Stimulated activated CD4-positive, alpha-beta T cell treated with anti-CD3 and anti-CD28 coated beads, Interleukin-1b, Interleukin-23, amount 100 ng/mL, for 4 hours (primary cell): ENCODE measurements around the gene WWTR1.

Experiments
- DNase-seq, 2 donors: peaks; one replicate each; pipeline ENCODE4 v3.0.0-alpha.2; 2020; ENCODE audit warnings: low read depth in 2 of 2

Gene WWTR1

DNA sequence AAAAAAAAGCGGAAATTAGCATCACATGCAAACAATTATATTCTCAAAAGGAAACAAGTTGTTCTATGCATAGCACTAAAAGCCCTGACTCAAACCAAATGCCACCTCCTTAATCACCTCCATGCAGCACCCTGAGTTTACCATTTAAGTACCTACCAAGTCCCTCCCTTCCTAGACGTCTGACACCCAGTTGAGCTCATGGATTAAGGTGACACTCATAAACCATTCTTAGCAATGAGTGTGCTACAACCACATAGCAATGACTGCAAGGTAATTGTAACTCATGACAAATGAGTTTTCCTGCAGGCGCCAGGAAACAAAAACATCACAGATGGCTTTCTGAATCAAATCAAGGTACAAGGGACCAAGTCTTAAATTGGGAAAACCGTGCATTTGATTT lies 32.0 kb downstream of the WWTR1 start:
- DNase-seq = no peak

DNA sequence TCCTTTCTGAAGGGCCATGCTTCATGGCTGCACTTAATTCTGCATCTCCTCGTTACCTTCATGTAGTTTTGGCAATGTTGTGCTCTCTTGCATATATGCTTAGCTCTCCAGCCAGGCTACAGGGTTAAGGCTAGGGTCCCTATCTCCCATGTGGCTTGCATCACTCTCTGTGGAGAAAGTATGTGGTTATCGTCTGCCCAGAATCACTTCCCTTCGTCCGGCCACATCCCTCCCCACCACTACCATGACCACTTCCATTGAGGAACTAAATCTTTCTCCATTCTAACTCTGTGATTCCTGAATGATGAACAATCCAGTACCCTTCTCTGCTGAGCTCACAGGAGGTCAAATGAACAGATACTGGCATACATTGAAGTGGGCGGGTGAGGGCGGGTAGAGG lies 34.0 kb downstream of the WWTR1 start:
- no peak for DNase-seq

GRCh38 chr3:149621218-149622005 lies 36.4 kb downstream of the WWTR1 start:
- no peak for DNase-seq

- no peak for DNase-seq
Measured at GRCh38 chr3:149620291-149621020, 37.4 kb downstream of the WWTR1 start.

- no peak for DNase-seq
Measured at GRCh38 chr3:149619136-149619535, 38.7 kb downstream of the WWTR1 start.

DNA sequence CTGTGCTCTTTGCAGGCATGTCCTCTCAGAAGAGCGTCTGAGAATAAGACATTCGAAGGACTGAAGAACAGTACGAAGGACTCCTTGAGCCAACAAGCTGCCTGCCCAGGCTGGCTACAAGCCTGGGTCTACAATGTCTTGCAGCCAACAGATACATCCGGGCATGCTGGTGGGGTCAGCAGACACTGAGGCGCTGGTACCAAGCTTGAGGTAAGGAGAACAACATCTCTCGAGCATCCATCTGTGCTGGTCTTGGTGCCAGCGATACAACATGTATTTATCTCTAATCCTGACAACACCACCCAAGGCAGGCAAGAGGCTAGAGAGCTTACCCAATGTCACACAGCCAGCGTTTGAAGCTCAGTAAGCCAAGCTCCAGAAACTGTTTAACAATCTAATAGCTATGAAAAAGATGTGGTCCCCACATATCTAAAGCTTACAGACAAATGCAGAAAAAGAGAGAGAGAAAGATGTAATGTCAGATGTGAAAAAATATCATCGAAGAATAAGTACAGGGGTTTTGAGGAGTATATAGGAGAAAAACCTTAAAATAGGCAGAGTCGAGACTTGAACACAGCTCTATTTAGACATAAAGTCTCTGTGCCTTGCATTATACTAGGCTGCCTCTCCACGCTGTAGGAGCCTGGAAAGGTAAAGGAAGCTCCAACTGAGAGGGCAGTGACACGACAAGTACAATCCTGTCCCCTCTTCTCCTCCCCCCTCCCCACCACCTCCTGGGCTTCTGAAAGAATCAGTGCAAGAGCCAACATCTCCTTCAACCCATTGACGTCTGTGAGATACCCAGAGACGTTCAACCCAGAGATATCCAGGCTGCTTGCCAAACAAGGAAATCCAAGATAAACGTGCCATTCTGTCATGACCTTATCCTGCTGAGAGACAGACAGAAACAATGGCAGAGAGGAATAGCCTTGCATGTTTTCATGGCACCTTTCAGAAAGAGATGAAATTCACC lies 39.4 kb downstream of the WWTR1 start:
- DNase-seq = no peak

- no peak for DNase-seq
Measured at GRCh38 chr3:149615731-149616221, 42.0 kb downstream of the WWTR1 start.

DNA sequence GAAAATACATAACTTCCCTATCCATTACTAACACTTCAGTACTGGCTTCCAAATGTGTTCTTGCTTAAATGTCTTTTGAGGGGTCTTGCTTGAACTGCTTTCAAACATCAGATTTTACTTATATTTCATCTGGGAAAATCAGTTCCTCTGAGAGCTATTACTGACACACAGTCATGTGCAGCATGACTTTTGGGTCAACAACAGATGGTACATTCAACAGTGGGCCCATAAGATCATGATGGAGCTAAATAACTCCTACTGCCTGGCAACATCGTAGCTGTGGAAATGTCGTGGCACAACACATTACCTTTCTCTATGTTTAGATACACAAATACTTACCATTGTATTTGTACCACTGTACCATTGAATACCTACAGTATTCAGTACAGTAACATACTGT lies 43.8 kb downstream of the WWTR1 start:
- no peak for DNase-seq

GRCh38 chr3:149612456-149612855 lies 45.4 kb downstream of the WWTR1 start:
- DNase-seq = no peak

DNA sequence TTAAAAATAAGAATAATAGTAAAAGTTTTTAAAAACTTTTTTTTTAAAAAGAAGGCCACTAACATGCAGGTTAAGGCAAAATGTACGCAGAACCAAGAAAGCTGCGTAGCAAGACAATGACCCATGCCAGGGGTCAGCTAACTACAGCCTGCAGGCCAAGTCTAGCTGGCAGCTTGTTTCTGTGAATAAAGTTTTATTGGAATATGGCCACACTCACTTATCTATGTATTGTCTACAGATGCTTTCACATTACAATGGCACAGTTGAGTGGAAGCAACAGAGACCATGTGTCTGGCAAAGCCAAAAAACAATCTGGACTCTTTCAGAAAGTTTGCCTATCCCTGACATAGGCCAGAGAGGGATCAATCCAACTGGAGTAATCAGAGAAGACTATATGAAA lies 46.7 kb downstream of the WWTR1 start:
- no peak for DNase-seq

DNA sequence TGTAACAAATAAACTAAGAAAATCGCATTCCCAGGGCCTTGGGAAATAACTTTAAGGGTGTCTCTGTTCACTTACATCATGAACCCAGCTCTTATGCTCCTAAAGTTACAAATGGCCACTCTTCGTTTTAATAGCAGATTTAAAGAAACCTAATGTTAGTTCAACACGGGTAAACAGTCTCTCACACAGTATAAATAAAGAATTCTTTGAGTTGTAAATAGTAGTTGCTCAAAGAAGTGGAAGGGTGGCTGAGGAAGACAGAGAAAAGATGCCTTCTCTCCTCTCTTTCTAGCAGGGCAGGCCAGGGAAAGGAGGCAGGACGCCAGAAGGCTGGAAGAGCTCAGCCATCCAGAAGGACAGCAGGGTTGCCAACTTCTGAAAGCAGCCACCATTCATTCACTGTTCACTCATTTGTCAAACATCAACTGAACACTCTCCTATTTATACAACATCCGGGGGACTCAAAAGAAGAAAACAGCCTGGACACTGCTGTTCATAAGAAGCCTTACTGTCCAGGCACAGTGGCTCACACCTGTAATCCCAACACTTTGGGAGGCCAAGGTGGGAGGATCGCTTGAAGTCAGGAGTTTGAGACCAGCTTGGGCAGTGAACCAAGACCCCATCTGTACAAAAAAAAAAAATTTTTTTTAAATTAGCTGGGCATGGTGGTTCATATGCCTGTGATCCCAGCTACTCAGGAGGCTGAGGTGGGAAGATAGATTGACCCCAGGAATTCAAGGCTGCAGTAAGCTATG lies 47.3 kb downstream of the WWTR1 start:
- DNase-seq = no peak

GRCh38 chr3:149609595-149609994 lies 48.2 kb downstream of the WWTR1 start:
- DNase-seq = no peak

DNA sequence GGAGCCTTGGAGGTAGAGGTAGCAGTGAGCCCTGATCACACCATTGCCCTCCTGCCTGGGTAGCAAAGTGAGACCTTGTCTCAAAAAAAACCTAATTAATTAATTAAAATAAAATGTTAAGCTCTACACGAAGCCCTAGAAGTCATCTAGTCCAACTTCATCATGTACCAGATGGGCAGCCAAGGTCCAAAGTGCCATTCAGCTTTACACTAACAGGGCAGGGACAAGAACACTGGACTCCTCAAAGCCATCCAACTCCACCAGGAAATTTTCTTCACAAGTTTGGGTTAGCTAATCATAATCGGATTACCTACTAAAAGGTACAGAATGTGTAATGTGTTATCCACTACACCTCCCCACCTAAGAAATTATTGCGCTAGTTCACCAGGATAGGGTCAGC lies 48.8 kb downstream of the WWTR1 start:
- DNase-seq = no peak

DNA sequence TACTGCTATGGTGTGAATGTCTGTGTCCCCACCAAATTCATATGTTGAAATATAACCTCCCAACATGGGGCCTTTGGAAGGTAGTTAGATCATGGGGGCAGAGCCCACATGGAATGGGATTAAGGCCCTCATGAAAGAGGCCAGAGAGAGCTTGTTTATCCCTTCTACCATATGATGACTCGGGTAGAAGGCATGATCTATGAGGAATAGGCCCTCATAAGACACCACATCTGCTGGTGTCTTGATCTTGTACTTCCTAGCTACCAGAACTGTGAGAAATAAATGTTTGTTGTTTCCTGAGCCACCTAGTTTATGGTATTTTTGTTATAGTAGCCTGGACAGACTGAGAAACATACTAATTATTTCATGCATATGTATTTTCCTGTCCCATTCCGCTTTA lies 51.9 kb downstream of the WWTR1 start:
- DNase-seq = no peak

GRCh38 chr3:149604125-149604875 lies 53.5 kb downstream of the WWTR1 start:
- DNase-seq = no peak

GRCh38 chr3:149603126-149604074 lies 54.4 kb downstream of the WWTR1 start:
- DNase-seq = no peak

DNA sequence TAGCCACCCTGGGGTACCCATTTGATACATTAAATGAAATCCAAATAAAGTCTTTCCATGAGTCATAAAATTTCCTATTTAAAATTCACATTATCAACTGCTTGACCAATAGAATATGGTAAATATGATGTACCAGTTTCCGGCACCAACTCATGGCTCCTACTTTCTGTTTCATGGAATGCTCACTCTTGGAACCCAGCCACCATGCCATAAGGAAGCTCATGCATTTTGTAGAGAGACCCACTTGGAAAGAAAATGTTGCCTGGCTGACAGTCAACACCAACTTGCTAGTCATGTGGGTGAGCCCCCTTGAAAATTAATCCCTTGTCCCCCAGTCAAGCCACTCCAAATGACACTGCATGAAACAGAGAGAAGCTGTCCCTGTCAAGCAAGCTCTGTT lies 57.2 kb downstream of the WWTR1 start:
- no peak for DNase-seq

DNA sequence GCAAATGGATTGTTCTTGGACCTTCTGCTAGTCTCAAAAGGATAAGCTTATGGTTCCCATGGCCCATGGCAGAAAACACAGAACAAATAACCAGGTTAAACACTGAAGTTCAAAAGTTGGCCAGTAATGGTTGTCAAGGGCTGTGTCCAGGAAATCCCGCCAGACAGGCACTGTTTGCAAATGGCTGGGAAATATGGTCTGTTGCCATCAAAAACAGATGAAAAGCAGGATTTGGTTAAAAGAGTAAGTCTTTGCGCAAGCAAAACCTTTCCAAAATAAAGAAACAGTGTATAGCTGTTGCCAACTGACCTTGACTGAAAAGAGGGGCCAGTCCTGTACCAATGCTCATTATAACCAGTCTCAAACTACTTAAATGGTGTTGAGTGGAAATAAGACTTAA lies 58.6 kb downstream of the WWTR1 start:
- no peak for DNase-seq

DNA sequence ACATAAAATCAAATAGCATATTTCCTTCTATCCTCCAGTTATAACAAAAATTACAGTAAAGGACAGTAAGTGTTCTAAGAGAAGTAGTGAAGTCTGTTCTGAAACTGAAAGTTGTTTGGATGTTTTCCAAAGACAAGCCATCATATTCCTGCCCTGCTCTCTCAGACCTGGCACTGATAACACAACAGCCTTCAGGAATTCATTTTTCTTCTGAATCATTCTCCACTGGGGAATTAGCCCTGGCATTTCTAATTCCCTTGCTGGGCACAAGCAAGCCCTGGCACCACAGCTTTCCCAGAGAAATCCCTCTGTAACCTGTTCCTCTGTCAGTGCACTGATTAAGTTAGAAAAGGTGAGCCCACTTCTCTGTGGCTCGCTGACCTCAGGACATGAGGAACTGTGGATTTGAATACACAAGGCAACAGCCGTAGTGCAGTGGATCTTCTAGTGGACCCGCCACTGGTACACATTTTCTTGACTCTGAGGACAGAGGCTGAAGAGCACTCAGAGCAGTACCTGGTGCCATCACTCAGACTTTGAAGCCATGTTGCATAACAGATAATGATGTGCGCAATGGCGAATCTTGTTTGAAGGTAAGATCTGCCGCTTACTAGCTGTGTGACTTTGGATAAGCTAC lies 61.6 kb downstream of the WWTR1 start:
- no peak for DNase-seq
